Stomach (tissue), 4 donors: ENCODE results near the gene ITIH6.

ENCODE experiments used
- POLR2A ChIP-seq, 4 donors: fragments of 450-650 bp; IDR thresholded peaks; one replicate each; pipeline ENCODE4 v1.6.1; 2016; ENCODE audit warnings: antibody characterized with exemption in 4 of 4, control low read depth in 2 of 4, mild to moderate bottlenecking in 1 of 4, moderate library complexity in 1 of 4
- POLR2AphosphoS5 ChIP-seq, 3 donors: sonication (generic); formaldehyde crosslinking; IDR thresholded peaks; one replicate each; pipeline ENCODE4 v1.6.1; 2016; ENCODE audit warnings: antibody characterized with exemption in 3 of 3
- TF ChIP-seq, protein P1 (sequence below), 7 experiments: fragments of 450-650 bp in 4 of 7; fragments of 200-600 bp in 3 of 7; sonication (generic) in 3 of 7; IDR thresholded peaks; one replicate each; pipeline ENCODE4 v1.5.1; 2016 to 2019; ENCODE audit warnings: antibody characterized with exemption in 7 of 7, control low read depth in 2 of 7, mild to moderate bottlenecking in 1 of 7

- TF ChIP-seq POLR2AphosphoS5 (IDR thresholded peaks at IDR 0.05) (no peak), POLR2A (IDR thresholded peaks at IDR 0.05) (no peak)
- TF ChIP-seq, protein P1, sequence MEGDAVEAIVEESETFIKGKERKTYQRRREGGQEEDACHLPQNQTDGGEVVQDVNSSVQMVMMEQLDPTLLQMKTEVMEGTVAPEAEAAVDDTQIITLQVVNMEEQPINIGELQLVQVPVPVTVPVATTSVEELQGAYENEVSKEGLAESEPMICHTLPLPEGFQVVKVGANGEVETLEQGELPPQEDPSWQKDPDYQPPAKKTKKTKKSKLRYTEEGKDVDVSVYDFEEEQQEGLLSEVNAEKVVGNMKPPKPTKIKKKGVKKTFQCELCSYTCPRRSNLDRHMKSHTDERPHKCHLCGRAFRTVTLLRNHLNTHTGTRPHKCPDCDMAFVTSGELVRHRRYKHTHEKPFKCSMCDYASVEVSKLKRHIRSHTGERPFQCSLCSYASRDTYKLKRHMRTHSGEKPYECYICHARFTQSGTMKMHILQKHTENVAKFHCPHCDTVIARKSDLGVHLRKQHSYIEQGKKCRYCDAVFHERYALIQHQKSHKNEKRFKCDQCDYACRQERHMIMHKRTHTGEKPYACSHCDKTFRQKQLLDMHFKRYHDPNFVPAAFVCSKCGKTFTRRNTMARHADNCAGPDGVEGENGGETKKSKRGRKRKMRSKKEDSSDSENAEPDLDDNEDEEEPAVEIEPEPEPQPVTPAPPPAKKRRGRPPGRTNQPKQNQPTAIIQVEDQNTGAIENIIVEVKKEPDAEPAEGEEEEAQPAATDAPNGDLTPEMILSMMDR (IDR thresholded peaks at IDR 0.05), result no peak
These were observed 9.6 kb upstream of the ITIH6 start, which contains the start of gene MAGED2 for GRCh38 chrX:54807524-54808108.
